HG03565 (cell line): ENCODE data around the gene CPOX.

Experiments
- ATAC-seq: cut with Tn5 transposase; IDR thresholded peaks from one replicate; pipeline ENCODE4 v1.9.1; 2021; ENCODE audit warnings: mild to moderate bottlenecking, moderate library complexity; ENCODE audit not compliant: unreplicated experiment

The CPOX gene

DNA sequence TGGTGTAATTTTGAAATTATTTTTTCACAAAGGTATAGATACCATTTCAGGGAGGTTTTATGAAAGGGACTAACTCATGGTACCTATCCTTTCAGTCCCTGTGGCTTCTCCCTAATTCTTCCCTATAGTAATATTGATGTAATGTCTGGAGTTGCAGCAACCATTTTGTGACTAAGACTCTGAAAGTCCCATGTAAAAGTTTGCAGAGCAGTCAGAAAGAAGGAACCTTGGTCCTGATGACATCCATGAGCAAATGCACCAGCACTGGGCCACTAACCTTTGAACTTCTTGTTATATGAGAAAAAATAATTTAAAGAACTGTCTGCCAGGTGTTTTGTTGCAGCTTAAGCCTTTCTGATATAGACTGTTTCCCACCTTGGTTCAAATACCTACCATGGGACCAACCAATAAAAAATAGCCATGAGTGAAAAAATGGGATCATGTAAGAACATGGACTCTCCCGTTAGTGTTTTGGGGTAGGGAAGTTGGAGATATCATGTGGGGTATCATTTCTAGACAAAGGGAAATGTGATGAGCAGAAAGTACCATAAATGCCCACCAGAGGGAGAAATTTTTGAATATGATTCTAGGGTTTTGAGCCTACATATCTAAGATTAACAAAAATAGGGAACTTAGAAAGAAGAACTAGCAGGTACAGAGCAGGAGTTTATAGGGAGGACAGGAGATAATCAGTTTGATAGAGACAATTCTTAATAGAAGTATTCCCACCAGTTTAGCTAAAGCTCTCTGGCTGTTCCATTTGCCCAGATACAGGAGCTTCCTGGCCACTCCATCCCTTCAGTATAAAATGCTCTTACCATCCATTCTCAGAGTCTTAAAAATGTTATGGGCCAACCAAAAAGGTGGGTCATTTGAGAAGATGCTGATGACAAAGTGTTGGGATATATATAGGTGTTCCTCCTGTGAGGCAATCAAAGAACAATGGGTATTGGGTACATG is 3.4 kb upstream of the CPOX start:
- ATAC-seq: no peak

GRCh38 chr3:98596087-98596486 is 2.7 kb upstream of the CPOX start:
- ATAC-seq: no peak

DNA sequence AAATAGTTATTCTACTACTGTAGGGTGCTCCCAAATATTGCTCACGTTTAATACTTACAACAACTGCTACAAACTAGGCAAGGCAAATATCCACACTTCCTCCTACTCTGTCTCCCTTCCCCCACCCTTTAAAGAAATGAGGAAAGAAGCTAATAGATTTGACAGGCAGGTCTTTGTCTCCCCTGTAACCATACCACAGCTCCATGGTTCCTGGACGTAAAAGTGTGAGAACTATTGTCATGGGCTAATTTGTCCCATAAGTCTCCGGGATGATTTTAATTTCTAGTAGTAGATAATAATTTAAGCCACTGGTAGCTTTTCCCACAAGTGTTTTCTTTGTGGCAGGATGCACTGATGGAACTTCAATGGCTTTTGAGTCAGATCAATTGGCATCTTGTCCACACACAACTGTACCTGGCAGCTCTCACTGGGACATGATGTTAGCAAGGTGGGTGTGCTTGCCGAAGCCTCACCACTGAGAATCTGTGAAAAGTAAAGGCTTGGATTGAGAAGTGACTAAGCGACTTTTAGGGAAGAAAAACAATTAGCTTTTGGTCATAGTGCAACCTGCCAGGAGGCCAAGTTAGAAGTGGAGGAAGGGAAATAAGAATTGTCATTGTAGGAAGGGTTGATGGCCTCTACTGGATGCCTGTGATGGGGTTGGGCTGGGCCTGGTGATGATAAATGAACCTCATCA is 1.4 kb upstream of the CPOX start:
- no peak for ATAC-seq

GRCh38 chr3:98592345-98592935 is 971 bp downstream of the CPOX start:
- no peak for ATAC-seq

GRCh38 chr3:98589331-98590036 is 3.9 kb downstream of the CPOX start:
- no peak for ATAC-seq

- ATAC-seq: no peak
These were observed 5.3 kb downstream of the CPOX start for GRCh38 chr3:98588065-98588464.

- no peak for ATAC-seq
These were observed 5.8 kb downstream of the CPOX start for GRCh38 chr3:98587654-98588053.

DNA sequence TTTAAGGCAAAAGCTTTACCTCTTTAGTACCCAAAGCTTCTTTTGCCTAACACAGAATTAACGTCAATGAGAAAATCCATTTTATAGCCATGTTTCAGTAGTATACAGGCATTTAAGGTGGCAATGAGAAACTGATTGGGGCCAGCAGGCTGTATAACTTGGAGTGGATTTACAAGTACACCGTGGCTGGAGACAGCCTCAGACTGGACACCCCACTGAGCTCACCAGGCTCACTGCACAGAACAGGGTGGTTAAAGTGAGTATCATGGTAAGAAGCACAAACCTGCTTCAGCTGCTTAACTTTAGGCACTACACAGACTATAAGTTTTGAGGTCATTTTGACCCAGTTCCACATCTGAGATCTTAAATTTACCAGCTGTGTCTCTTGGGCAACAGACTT is 8.9 kb downstream of the CPOX start:
- ATAC-seq: no peak

- no peak for ATAC-seq
These were observed 9.6 kb downstream of the CPOX start for GRCh38 chr3:98583766-98584165.

- no peak for ATAC-seq
These were observed 11.4 kb downstream of the CPOX start for GRCh38 chr3:98582042-98582441.

GRCh38 chr3:98581474-98581873 is 11.9 kb downstream of the CPOX start:
- ATAC-seq: no peak

GRCh38 chr3:98580401-98581386 is 12.7 kb downstream of the CPOX start:
- no peak for ATAC-seq

DNA sequence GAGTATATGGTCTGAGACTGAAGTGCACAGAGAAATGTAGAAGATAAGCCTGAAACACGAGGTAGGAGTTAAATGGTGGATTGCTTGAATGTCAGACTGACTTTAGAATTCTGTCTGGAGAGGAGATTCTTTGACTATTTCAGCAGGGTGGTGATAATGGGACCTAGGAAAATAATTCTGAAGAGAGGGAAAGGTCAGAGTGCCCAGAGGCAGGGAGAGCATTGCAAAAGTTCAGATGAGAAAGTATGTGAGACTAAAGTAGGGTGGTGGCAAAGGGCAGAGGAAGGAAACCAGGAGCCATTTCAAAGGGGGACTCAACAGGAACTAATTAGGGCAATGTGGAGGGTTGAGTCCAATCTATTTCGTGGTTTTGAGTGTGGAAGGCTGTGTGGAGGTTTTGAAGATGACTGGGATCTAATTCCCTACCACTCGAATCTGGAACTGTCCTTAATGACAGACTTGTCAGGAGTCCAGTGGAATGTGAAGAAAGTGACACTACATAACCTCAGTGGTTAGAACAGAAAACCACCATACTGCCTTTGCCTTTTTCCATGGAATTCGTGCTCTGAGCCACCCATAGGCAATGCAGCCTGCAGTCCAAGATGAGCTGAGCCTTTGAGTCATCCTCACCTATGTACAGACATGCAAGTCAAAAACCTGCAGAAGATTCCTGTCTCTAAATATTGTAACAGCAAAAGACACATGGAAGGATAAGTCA is 16.1 kb downstream of the CPOX start:
- no peak for ATAC-seq

DNA sequence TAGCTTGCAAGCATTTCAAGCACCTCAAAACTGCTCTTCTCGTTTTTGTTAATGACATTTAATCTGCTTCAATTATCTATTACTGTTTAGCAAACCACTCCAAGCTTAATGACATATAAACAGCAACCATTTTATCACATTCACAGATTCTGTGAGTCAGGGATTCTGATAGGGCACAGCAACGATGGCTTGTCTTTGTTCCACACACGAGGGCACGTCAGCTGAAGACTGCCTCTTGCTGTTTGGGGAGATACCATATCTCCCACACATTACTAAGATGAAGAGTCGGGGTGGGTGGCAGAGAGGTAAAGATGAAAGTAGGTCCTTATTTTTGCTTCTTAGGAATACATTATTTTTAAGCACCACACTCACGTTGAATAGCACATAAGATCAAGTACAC is 19.3 kb downstream of the CPOX start:
- ATAC-seq: no peak

DNA sequence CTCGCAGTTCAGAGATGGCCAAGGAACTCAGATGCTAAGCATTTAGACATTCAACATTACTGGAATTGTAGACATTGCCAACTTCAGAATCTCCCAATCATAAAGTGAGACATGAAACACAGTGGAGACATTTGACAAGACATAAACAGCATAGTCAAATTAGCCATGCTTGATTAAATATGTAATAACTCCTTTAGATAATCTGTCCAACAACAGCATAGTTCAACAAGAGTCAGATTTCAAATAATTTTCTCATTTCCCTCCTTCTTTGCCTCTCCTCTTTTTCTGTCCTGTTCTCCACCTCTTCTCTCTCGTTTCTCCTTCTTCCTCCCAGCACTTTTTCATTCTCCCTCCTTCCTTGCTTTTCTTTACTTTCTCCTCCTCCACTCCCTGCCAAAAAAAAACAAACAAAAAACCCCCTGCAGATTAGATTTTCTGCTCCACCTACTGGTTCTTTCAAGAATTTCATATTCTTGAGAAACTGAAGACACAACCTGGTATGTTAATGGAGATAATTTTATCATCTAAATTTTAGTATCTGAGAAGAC is 20.2 kb downstream of the CPOX start:
- peak; percentile 43 for ATAC-seq

GRCh38 chr3:98568402-98568801 is 25.0 kb downstream of the CPOX start:
- no peak for ATAC-seq

DNA sequence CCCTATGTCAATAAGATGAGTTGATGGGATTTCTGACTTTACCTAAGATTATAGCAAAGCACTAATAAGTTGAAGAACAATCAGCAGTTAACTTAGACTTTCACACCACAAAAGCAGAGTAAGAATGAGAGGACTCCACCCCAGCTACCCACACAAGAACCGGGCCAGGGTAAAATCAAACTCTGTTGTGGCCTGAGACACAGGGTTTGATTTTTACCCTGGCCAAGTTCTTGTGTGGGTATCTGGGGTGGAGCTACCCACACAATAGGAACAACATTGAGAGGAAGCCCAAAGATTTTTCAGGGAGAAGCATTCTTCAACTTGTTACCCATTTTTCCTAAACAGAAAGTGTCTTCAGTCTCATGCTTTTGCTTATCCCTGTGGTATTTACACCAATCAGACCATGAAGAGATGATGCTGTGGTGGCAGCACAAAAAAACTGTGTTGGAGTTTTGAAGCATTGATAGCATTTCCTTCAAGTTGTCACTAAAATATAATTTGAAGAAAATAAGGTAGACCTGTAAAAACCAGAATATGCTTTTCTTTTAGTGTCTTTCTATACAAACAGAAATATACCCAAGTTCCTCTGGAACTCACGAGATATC is 25.6 kb downstream of the CPOX start:
- peak; percentile 27 for ATAC-seq

GRCh38 chr3:98565843-98566242 is 27.6 kb downstream of the CPOX start:
- no peak for ATAC-seq

GRCh38 chr3:98565237-98565643 is 28.2 kb downstream of the CPOX start:
- ATAC-seq: no peak
